Activated CD4-positive, alpha-beta T cell treated with anti-CD3 and anti-CD28 coated beads, Interleukin-2, amount 50 U/mL, for 1 hour (primary cell): ENCODE results near the gene ZC3H10.
"Not testable (repeated sequence)": the region's sequence is repeated elsewhere in the genome, so short reads cannot be mapped to it uniquely, and the experiment has no call there.

Experiments
- DNase-seq: peaks from one replicate; pipeline ENCODE4 v3.0.0-alpha.2; 2020

Gene ZC3H10

GRCh38 chr12:56103066-56103711 lies 14.9 kb upstream of the ZC3H10 start:
- DNase-seq = no peak

- DNase-seq = no peak
These were observed 14.3 kb upstream of the ZC3H10 start for GRCh38 chr12:56103823-56104108.

GRCh38 chr12:56104109-56104814 lies 13.8 kb upstream of the ZC3H10 start, which contains the start of gene PA2G4:
PA2G4 (plus strand) TSS chr12:56104559; CDS start chr12:56104738, 179 bp downstream.
- DNase-seq = peak; percentile 91

GRCh38 chr12:56104815-56105608 lies 13.1 kb upstream of the ZC3H10 start:
- DNase-seq = no peak

GRCh38 chr12:56105609-56105902 lies 12.5 kb upstream of the ZC3H10 start:
- DNase-seq = no peak

GRCh38 chr12:56107242-56107641 lies 10.8 kb upstream of the ZC3H10 start:
- no peak for DNase-seq

- no peak for DNase-seq
These were observed 7.5 kb upstream of the ZC3H10 start for GRCh38 chr12:56110571-56110970.

- DNase-seq = no peak
These were observed 4.0 kb upstream of the ZC3H10 start for GRCh38 chr12:56114084-56114483.

GRCh38 chr12:56115329-56115728 lies 2.7 kb upstream of the ZC3H10 start:
- DNase-seq = no peak

GRCh38 chr12:56116267-56117081 lies 1.6 kb upstream of the ZC3H10 start, which contains the start of gene RPL41:
RPL41 (plus strand) TSS chr12:56116633.
- DNase-seq = peak; percentile 95

GRCh38 chr12:56117082-56117706 lies 872 bp upstream of the ZC3H10 start:
- DNase-seq = not testable (repeated sequence)

GRCh38 chr12:56118688-56119357 lies 757 bp downstream of the ZC3H10 start:
- DNase-seq = no peak

- DNase-seq = peak; percentile 47
These were observed 1.3 kb downstream of the ZC3H10 start for GRCh38 chr12:56119361-56119796.

GRCh38 chr12:56120158-56120846 lies 2.2 kb downstream of the ZC3H10 start:
- no peak for DNase-seq

- no peak for DNase-seq
These were observed 3.3 kb downstream of the ZC3H10 start for GRCh38 chr12:56121204-56121870.

GRCh38 chr12:56122637-56123036 lies 4.6 kb downstream of the ZC3H10 start:
- no peak for DNase-seq

GRCh38 chr12:56124133-56124532 lies 6.1 kb downstream of the ZC3H10 start:
- no peak for DNase-seq

- DNase-seq = no peak
These were observed 8.7 kb downstream of the ZC3H10 start for GRCh38 chr12:56126732-56127239.

GRCh38 chr12:56127485-56127887 lies 9.4 kb downstream of the ZC3H10 start:
- DNase-seq = no peak

GRCh38 chr12:56127888-56128669 lies 10.0 kb downstream of the ZC3H10 start, which contains the start of gene ESYT1:
ESYT1 (plus strand) TSS chr12:56128267; CDS start chr12:56128320, 53 bp downstream.
- peak; percentile 95 for DNase-seq
